DMS153 treated with DMSO at 0.1 percent for 48 hours (cell line): ENCODE results near the gene PXYLP1.

Experiments used
- DNase-seq: peaks from one replicate; lab custom pipeline; 2025; ENCODE audit not compliant: unreplicated experiment; lab: John Stamatoyannopoulos, UW

Gene PXYLP1

DNA sequence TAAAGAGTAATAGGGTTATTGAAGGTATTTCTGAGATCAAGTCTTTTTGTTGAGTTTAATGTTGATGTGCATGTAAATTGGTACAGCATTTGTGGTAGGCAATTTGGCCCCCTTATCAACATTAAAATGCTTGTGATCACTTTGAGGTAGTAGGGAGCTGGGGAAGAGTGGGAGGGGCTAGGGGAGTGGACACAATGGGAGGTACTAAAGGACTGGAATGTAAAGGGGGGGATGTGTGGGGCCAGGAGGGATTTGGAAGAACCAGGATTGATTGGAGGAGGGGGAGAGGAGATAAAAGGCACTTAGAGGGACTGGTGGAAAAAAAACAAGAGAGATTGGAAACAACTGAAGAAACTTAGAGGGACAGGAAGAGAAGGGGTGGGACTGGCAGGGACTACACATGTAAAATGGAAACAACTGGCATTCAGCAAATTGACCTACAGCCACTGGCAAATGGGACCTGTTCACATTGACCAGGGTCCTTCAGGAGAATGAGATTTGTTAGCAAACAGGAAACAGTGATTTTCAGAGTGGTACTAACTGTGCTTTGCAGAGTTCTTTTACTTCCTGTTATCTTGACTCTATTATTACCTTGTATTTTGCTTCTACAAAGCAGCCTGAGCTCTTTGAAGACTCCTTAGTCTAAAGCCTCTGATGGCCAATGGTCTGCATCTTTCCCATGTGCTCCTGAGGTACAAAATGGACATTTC is 88.9 kb downstream of the PXYLP1 start:
- DNase-seq = no peak

GRCh38 chr3:141321109-141321497 is 89.5 kb downstream of the PXYLP1 start:
- DNase-seq = no peak

DNA sequence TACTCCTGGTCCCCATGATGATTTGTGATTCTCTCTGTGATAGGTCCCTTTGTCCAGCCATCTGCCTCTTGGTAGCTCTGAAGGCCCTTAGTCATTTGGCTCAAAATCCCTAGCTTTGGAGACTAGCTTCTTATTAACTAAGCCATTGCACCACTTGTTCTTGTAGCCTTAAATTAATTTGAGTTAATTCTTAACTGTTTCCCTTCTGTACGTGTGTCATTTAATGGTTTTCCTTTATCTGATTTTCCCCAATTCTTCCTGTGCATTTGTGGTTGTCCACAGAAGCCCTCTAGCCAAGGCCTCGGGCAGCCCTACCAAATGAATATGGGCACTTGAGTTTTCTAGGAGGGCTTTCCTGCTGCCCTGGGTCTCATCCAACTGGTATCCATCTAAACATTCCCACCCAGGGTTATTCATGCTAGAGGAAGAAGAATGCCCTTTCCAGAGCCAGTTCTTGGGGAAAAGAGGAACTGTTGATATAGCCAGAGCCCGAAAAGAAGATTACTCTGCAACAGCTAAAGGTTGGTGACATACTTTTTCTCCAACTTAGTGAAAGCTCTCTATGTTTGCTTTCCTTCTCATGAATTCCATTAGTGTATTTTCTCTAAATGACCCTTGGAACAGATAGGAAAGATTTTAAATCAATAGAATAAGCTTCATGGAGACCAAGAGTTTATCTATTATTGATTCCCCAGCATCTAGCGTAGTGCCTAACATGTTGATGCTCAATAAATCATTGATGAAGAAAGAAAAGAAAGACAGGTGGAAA is 92.5 kb downstream of the PXYLP1 start:
- DNase-seq = no peak

- DNase-seq = no peak
These were observed 94.5 kb downstream of the PXYLP1 start for GRCh38 chr3:141326123-141326522.

DNA sequence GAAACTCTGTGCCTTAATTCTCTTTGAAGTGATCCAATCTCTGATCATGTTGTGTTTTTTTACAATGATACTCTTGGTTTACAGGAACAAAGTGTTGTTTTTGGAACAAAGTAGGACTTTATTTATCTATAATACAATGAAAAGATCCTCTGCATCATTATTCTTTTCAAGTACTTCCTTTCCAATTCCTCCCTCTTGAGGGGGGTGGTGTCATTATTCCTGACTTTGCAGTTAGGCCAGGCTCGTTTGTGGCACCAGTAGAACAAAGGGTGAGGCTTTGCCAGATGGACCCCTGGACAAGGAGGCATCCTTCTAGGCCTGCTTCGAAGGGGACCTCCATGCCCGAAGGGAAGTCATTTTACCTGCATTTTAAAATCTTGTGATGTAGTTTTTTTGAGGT is 95.0 kb downstream of the PXYLP1 start:
- DNase-seq = no peak

- no peak for DNase-seq
These were observed 96.9 kb downstream of the PXYLP1 start for GRCh38 chr3:141328286-141329166.

DNA sequence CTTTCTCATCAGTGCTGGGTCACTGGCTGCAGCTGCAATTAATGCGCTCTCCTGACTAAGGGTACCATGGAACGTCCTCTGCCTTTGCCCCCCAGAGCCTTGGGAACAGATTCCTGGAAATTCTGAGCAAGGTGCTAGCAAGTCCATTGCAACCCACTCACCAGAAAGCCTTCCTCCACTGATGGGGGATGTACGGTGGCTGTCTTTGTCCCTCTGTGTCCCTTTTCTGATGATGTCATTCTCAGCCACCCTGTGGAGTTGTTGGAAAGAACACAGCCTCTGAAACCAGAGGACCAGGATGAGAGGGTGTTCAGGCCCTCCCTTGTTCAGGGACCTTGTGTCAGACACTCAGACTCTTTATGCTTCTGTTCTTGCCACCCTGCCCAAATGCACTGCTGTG is 98.6 kb downstream of the PXYLP1 start:
- no peak for DNase-seq

DNA sequence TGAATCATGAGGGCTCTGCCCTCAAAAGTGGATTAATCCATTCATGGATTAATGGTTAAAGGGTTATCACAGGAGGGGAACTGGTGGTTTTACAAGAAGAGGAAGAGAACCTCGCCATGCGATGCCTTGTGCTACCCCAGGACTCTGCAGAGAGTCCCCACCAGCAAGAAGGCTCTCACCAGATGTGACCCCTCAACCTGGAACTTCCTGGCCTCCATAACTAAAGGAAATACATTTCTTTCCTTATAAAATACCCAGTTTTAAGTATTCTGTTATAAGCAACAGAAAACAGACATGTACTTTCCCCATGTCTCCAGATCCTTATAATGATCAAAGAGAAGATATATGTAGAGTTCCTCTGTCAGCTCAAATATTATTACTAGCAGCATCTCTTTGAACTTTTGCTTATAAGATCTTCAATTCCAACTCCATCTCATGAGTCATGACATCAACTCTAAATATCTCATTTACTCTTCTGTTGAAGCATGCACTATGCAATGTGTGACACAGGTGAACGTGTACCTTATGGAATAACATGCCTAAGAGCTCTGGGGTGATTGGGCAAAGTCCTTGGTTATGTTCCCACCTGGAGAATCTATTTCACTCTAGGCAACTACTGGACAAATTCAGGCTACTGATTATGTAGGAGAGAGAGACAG is 99.2 kb downstream of the PXYLP1 start:
- no peak for DNase-seq

GRCh38 chr3:141331377-141332318 is 100.0 kb downstream of the PXYLP1 start:
- DNase-seq = no peak

DNA sequence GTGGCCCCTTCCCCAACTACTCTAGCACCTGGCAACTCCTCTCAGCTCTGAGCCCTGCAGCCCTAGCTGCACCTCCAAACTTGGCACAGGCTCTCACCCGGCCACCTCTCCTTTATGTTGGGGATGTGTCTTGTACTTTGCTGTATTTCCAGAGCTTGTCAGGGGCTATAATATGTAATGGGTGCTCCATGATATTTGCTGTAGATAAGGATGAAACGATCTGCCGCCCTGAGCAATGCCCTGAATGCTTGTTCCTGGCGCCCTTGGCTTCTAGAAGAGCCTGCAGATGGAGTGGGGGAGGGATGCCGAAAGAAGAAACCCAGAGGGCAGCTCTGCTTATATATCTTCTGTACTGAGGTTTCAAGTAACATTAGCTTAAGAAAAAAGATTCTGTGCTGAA is 100.8 kb downstream of the PXYLP1 start:
- no peak for DNase-seq

DNA sequence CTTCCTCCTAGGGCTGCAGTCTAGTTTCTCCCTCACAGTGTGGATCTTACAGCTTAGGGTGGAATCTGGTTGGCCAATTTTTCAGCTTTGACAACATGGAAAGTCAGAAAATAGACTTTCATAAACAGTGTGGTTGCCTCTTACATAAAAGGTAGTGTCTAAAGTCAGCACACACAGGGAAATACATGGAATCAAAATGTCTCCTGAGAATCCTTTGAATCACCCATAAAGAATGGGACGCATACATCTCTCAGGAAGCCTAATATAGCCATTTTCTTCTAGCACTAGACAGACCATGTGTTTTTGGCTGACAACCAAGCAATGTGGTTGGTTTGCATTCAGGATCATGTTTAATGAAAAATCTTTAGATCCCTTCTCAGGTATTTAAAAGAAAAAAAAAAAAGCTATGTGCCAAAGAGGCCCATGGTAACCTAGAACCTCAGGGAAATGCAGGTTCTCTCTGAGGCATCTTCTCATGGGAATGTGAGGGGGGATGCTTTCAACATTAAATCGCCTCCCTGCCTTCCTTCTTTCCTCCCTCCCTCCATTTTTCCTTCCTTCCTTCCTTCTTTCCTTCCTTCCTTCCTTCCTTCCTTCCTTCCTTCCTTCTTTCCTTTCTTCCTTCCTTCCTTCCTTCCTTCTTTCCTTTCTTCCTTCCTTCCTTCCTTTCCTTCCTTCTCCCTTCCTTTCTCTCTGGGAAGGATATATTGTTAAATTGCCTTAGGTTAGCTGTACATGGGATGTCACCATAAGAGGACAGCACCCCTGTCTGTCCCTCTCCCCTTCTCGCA is 102.4 kb downstream of the PXYLP1 start:
- DNase-seq = no peak

DNA sequence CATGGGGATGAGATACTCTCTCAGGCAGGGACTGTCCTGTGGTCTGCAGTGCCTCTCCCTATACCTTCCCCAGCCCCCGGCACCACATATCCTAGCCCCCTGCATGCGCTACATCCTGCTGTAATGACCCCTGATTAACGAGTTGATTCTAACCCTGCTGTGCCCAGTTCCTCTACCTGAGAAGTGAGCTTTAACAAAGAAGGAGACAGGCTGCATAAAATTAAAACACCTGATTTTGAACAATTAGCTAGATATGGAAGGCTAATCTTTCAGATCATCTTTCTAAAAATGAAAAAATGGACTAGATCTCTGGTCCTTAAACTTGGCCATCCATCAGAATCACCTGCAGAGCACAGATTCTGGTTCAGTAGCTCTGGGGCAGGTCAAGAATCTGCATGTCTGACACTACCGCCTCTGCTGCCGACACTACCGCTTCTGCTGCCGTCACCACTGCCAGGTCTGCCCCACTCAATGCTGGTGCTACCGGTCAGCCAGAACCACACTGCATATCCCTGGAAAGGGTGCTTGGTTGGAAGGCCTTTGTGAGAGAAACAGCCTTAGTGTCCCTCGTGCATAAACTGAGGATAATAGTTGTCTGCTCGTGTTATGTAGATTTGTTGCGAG is 103.1 kb downstream of the PXYLP1 start:
- no peak for DNase-seq

DNA sequence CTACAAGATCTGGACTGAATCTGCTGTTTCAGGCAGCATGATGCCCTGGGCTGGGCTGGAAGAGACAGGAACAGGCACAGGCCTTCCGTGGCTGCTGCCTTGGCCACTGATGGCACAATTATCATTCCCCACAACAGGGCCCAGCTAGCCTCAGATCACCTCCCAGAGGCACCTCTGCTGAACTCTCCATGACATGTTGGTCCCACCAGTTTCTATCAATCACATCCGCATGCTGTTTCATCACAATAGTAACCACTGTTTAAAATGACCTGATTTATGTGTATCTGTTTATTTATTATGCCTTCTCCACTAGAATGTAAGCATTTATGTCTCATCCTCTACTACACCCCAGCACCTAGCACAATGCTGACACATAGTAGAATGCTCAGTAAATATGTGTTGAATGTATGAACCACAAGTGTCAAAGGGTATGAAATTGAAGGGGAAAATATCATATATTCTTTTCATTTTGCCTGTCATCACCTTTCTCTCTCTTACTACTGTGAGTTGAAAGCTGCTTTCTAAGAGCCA is 104.0 kb downstream of the PXYLP1 start:
- DNase-seq = no peak

DNA sequence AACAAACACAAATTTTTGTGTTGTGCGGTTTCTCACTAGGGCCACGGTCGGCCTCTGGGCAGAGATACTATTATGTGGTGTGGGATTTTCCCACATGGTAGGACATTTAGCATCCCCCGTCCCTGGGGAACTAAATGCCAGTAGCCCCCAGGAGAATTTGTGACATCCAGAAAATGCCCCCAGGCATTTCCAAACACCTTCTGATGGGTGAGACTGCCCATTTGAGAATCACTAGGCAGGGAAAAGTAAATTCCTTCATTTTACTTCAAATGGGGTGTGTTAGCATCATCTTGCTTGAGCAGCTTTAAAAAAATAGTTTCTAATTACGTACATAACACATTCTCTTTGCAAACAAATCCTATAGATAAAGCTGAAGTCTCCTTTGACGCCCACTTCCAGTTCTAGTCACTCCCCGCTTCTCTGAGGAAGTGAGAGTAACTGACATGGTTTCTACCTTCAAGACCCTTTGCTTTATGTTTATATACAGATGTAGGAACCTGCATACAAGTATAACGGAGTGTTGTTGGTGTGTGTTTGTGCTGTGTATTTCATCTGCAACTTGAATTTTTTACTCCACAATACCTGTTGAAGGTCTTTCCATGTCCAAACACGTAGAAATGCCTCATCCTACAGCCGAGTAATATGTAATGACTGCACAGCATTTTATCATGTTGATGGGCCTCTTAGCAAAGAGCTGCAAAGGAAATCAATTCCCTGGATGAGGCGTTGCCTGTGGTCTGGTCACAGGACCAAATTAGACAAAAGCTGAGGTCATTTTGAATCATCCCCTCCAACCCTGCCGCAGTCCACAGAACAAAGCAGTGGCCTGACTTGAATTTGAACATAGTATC is 105.3 kb downstream of the PXYLP1 start:
- no peak for DNase-seq

- DNase-seq = peak; percentile 22
These were observed 105.9 kb downstream of the PXYLP1 start for GRCh38 chr3:141337523-141337854.

DNA sequence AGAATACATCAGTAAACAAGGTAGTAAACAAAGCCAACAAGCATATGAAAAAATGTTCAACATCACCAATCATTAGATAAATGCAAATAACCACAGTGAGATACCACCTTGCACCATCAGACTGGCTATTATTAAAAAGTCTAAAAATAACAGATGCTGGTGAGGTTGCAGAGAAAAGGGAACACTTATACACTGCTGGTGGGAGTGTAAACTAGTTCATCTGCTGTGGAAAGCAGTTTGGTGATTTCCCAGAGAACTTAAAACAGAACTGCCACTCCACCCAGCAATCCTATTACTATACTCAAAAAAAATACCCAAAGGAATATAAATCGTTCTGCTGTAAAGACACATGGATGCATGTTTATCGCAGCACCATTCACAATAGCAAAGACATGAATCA is 106.4 kb downstream of the PXYLP1 start:
- no peak for DNase-seq

GRCh38 chr3:141338881-141339280 is 107.3 kb downstream of the PXYLP1 start:
- DNase-seq = no peak

GRCh38 chr3:141341536-141341935 is 109.9 kb downstream of the PXYLP1 start:
- DNase-seq = no peak
